Endothelial cell of umbilical vein (primary cell): Measurements from ENCODE around the gene GLB1L2. TPM values are rescaled to one million over a fixed set of nuclear protein-coding genes. Genes with fewer than 3 reads are reported as not detected.

Experiments
- BruUV-seq: library from RNA; stranded (reverse); fragments of 400-500 nt; replicated peaks from 2 replicates; lab custom pipeline; 2021; lab: Mats Ljungman, UMichigan
- CTCF ChIA-PET: fragments of 300-600, 350-600 bp; sonication (Branson Sonifier 250); formaldehyde crosslinking; loops from one replicate; lab custom pipeline; 2021; ENCODE audit warnings: antibody characterized with exemption, inconsistent platforms; lab: Charles Lee
- POLR2A ChIA-PET: fragments of 300-600, 350-600 bp; sonication (Branson Sonifier 250); formaldehyde crosslinking; loops from one replicate; lab custom pipeline; 2021; ENCODE audit warnings: antibody characterized with exemption, inconsistent platforms; lab: Charles Lee
- DNase-seq: peaks from one replicate; pipeline ENCODE4 v3.0.0-alpha.2; 2011; ENCODE audit warnings: low read depth, low spot score
- FAIRE-seq: peaks from 2 replicates; lab custom pipeline; 2011; peaks lifted over from hg19 to GRCh38; lab: Jason Lieb, UNC
- H2AFZ ChIP-seq: 2 replicates; pipeline ENCODE4 v1.6.0; 2012; ENCODE audit warnings: low read depth, low read length, control low read depth, inconsistent platforms
- H3K27ac ChIP-seq: 2 replicates; pipeline ENCODE4 v1.5.1; 2011; ENCODE audit warnings: low read depth, mild to moderate bottlenecking, control low read depth, low read length, moderate library complexity; ENCODE audit not compliant: insufficient read depth
- H3K27me3 ChIP-seq, 2 experiments: 2 replicates each; pipeline versions ENCODE4 v1.6.0 to v1.6.1; 2011; ENCODE audit warnings: low read length in 2 of 2, mixed read lengths in 1 of 2; ENCODE audit not compliant: control insufficient read depth in 2 of 2, insufficient read depth in 2 of 2
- H3K36me3 ChIP-seq, 2 experiments: 2 replicates in 1 of 2; 3 replicates in 1 of 2; pipeline ENCODE4 v1.5.1; 2011; ENCODE audit warnings: low read length in 2 of 2, mild to moderate bottlenecking in 1 of 2, moderate library complexity in 1 of 2; ENCODE audit not compliant: control insufficient read depth in 2 of 2, insufficient read depth in 2 of 2; ENCODE audit errors: extremely low read depth in 1 of 2
- H3K4me1 ChIP-seq: 3 replicates; pipeline ENCODE4 v1.5.1; 2011; ENCODE audit warnings: mild to moderate bottlenecking, low read length; ENCODE audit not compliant: control insufficient read depth, insufficient read depth; ENCODE audit errors: extremely low read depth
- H3K4me2 ChIP-seq: 2 replicates; pipeline ENCODE4 v1.6.1; 2011; ENCODE audit warnings: low read length, control low read depth, mixed read lengths; ENCODE audit not compliant: insufficient read depth
- H3K4me3 ChIP-seq, 3 experiments: fragments of 200-600 bp in 1 of 3; sonication (generic), shearing (Covaris generic) in 1 of 3; replicated peaks in 1 of 3; 2 replicates each; pipeline ENCODE4 v1.5.1; 2011 to 2016; ENCODE audit warnings: control low read depth in 3 of 3, low read length in 3 of 3, mild to moderate bottlenecking in 2 of 3, inconsistent platforms in 1 of 3, low read depth in 1 of 3, moderate library complexity in 1 of 3; ENCODE audit not compliant: insufficient read depth in 1 of 3
- H3K79me2 ChIP-seq: 2 replicates; pipeline ENCODE4 v1.6.0; 2012; ENCODE audit warnings: low read length, inconsistent platforms; ENCODE audit not compliant: control insufficient read depth, insufficient read depth
- H3K9ac ChIP-seq: replicated peaks from 2 replicates; pipeline ENCODE3; 2011; ENCODE audit warnings: low read length, control low read depth; ENCODE audit not compliant: insufficient read depth; ENCODE audit errors: extremely low read depth
- H3K9me1 ChIP-seq: replicated peaks from 3 replicates; pipeline ENCODE4 v1.6.0; 2011; ENCODE audit warnings: mild to moderate bottlenecking, low read length; ENCODE audit not compliant: control insufficient read depth, insufficient read depth; ENCODE audit errors: extremely low read depth
- H3K9me3 ChIP-seq: replicated peaks from 2 replicates; pipeline ENCODE4 v1.5.1; 2012; ENCODE audit warnings: low read length, inconsistent platforms; ENCODE audit not compliant: control insufficient read depth, insufficient read depth
- H4K20me1 ChIP-seq: replicated peaks from 2 replicates; pipeline ENCODE3; 2011; ENCODE audit warnings: mild to moderate bottlenecking, low read length; ENCODE audit not compliant: control insufficient read depth, insufficient read depth; ENCODE audit errors: extremely low read depth
- EZH2 ChIP-seq: IDR thresholded peaks from 2 replicates; pipeline ENCODE4 v1.6.1; 2012; ENCODE audit warnings: borderline replicate concordance, low read depth, mild to moderate bottlenecking, moderate library complexity, low read length, inconsistent platforms; ENCODE audit not compliant: severe bottlenecking
- FOS ChIP-seq: IDR thresholded peaks from 2 replicates; pipeline ENCODE4 v1.6.1; 2011; ENCODE audit warnings: mild to moderate bottlenecking, low read length, moderate library complexity, borderline replicate concordance; ENCODE audit not compliant: insufficient read depth
- GATA2 ChIP-seq: IDR thresholded peaks from 2 replicates; pipeline ENCODE4 v1.7.0; 2011; ENCODE audit warnings: low read depth, mild to moderate bottlenecking, moderate library complexity, mixed read lengths, low read length; ENCODE audit not compliant: insufficient read length, insufficient read depth
- JUN ChIP-seq: IDR thresholded peaks from 2 replicates; pipeline ENCODE4 v1.6.1; 2011; ENCODE audit warnings: borderline replicate concordance, low read depth; ENCODE audit not compliant: insufficient read length, insufficient read depth
- MYC ChIP-seq: IDR thresholded peaks from one replicate; pipeline ENCODE4 v1.6.1; 2011; ENCODE audit warnings: mild to moderate bottlenecking, low read depth, low read length
- POLR2A ChIP-seq: IDR thresholded peaks from 2 replicates; pipeline ENCODE4 v1.6.1; 2012; ENCODE audit warnings: low read depth, mild to moderate bottlenecking, control low read depth, low read length
- POLR2AphosphoS5 ChIP-seq: IDR thresholded peaks from 2 replicates; pipeline ENCODE4 v1.6.1; 2012; ENCODE audit warnings: low read depth, mild to moderate bottlenecking, control low read depth, low read length, moderate library complexity; ENCODE audit not compliant: insufficient read depth
- dilution Hi-C: fragments of 300-500 bp; cut with MboI; formaldehyde crosslinking; loops from one replicate; pipeline ENCODE4 v1.15.0; 2019; ENCODE audit warnings: low sequenced_read_pairs; ENCODE audit not compliant: extremely low pct_ligation_motif_present
- intact Hi-C: fragments of 100-400 bp; cut with micrococcal nuclease; formaldehyde crosslinking; loops from one replicate; pipeline ENCODE4 v1.10.0; 2022
- polyA plus RNA-seq, 4 experiments: library from polyadenylated mRNA; depleted of rRNA in 3 of 4; stranded (reverse) in 3 of 4; unstranded in 1 of 4; fragments of >200 nt; gene quantifications; 2 replicates each; pipeline versions ENCODE4 v1.2.1 to v1.2.3, GENCODE V29; 2011 to 2012; ENCODE audit warnings: missing spikeins in 1 of 4
- total RNA-seq: library from RNA; stranded (reverse); gene quantifications from 2 replicates; pipeline ENCODE4 v1.2.3, GENCODE V29; 2021
- TF ChIP-seq, protein P1 (sequence below), 2 donors: IDR thresholded peaks; 1 replicate in 1 of 2; 2 replicates in 1 of 2; pipeline ENCODE4 v1.5.1; 2011; ENCODE audit warnings: low read length in 2 of 2, mild to moderate bottlenecking in 2 of 2, moderate library complexity in 2 of 2, control low read depth in 1 of 2, inconsistent platforms in 1 of 2, low read depth in 1 of 2; ENCODE audit not compliant: insufficient read depth in 1 of 2; ENCODE audit errors: extremely low read depth in 1 of 2
- TF ChIP-seq, protein P2 (sequence below): IDR thresholded peaks from 2 replicates; pipeline ENCODE4 v1.6.1; 2011; ENCODE audit not compliant: insufficient read depth, insufficient read length

GLB1L2 gene
- total and polyA plus RNA-seq, 2 donors (not counting 3 experiments of a cell fraction or from before 2014, with no cell fraction given) = 0.55 to 0.59 TPM

DNA sequence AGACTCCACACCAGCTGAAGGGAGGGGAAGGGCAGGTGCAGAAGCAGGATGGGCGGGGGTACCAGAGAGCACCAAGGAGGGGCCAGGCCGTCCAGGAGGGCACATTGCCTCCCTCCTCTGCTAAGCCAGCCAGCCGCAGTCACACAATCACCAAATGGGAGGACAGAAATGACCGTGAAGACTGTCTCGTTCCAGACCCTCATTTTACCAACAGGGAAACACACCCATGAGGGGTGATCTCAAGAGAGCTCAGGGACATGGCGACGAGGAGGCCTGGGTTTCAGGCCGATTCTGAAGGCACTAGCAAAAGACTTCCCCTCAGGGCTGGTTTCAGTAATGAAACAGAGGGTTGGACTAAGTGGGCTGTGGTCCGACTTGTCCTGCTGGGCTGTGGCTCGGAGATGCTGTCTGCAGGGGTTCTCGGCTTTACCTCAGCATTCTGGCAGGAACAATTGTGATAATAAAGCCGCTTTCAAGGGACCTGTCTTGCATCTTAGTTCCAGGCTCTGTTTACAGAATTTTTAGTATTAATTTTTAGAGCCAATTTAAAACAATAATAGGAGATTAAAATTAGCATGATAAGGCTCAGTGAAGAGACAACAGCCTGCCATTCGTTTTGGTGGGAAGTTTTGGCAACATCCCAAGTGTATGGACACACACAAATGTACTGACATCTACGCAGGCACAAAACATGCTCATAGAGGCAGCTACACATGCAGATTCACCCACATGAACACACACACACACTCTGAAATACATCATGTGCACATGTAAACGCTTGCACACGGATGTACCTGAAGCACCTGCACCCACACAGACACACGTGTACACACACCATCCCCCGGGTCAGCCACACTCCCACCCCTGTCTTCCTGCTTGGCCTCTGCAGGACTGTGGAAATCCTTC is 82.3 kb downstream of the GLB1L2 start:
- no peaks in the 10 kb centered on the region for H3K36me3 ChIP-seq
- peaks cover 27 to 34% of the 10 kb centered on the region in 2 experiments for H3K27me3 ChIP-seq
- BruUV-seq = no TSS peak
- intact Hi-C loops = no loop called here
- H3K4me1 ChIP-seq = no peaks in the 10 kb centered on the region
- H3K9me1 ChIP-seq = no peaks in the 10 kb centered on the region
- no peak overlapping the region for H2AFZ ChIP-seq
- no peaks in the 10 kb centered on the region for H3K79me2 ChIP-seq
- H3K9me3 ChIP-seq = no peaks in the 10 kb centered on the region
- H3K4me2 ChIP-seq = no peak overlapping the region
- H3K9ac ChIP-seq = no peak overlapping the region
- POLR2A ChIA-PET = no interaction called here
- no peak for FAIRE-seq
- no peak overlapping the region for H3K27ac ChIP-seq
- H3K4me3 ChIP-seq = no peak overlapping the region
- no peaks in the 10 kb centered on the region for H4K20me1 ChIP-seq
- dilution Hi-C loops = no loop called here
- CTCF ChIA-PET = no interaction called here
- TF ChIP-seq, protein P1, sequence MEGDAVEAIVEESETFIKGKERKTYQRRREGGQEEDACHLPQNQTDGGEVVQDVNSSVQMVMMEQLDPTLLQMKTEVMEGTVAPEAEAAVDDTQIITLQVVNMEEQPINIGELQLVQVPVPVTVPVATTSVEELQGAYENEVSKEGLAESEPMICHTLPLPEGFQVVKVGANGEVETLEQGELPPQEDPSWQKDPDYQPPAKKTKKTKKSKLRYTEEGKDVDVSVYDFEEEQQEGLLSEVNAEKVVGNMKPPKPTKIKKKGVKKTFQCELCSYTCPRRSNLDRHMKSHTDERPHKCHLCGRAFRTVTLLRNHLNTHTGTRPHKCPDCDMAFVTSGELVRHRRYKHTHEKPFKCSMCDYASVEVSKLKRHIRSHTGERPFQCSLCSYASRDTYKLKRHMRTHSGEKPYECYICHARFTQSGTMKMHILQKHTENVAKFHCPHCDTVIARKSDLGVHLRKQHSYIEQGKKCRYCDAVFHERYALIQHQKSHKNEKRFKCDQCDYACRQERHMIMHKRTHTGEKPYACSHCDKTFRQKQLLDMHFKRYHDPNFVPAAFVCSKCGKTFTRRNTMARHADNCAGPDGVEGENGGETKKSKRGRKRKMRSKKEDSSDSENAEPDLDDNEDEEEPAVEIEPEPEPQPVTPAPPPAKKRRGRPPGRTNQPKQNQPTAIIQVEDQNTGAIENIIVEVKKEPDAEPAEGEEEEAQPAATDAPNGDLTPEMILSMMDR (IDR thresholded peaks at IDR 0.05; ENCODE audit: extremely low read depth in 1 of 2, insufficient read depth in 1 of 2, low read depth in 1 of 2, low read length in 2 of 2) = no peak
- TF ChIP-seq GATA2 (no peak), MYC (no peak), EZH2 (no peak), JUN (no peak), FOS (no peak), POLR2A (no peak), POLR2AphosphoS5 (no peak)
- TF ChIP-seq, protein P2, sequence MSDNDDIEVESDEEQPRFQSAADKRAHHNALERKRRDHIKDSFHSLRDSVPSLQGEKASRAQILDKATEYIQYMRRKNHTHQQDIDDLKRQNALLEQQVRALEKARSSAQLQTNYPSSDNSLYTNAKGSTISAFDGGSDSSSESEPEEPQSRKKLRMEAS = no peak
- DNase-seq = no peak
